Measurements from ENCODE around the gene TOMM20. TPM values are rescaled to one million over a fixed set of nuclear protein-coding genes. Genes with fewer than 3 reads are reported as not detected.
"Not testable (repeated sequence)": the region's sequence is repeated elsewhere in the genome, so short reads cannot be mapped to it uniquely, and the experiment has no call there.

Gene TOMM20
- total and polyA plus RNA-seq, 2 donors = 78.2 to 93.8 TPM

GRCh38 chr1:235105051-235106043 lies 23.3 kb downstream of the TOMM20 start:
- DNase-seq (ENCODE audit: extremely low spot score) = no peak
- Histone ChIP-seq H3K27ac (ENCODE audit: low read depth) (no peak overlapping the region), H3K4me3 (ENCODE audit: low read depth, low read length) (no peak overlapping the region), H3K36me3 (ENCODE audit: insufficient read depth) (peaks cover 8% of the 10 kb centered on the region), H3K4me1 (ENCODE audit: insufficient read depth) (peaks cover 2% of the 10 kb centered on the region)
- WGBS = 68% methylated on average over 12 of the region's 12 CpGs

DNA sequence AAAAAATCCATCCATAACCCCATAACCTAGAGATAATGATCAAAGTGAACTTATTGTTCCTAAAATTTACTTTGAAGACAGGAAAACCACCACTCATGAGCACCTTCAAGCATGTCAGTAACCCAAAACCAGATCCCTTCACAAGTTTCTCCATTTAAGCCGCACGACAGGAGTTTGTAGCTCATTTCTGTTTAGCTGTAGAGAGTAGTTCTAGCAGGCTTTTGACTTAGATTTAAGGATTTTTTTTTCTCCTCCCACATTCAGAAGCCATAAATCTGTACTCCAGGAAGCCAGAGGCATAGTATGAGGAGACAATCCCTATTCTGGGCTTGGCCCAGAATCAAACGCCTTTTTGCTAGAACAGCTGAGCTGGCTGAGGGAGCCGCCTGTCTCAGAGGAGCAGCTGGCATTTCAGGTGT lies 25.6 kb downstream of the TOMM20 start:
- no peaks in the 10 kb centered on the region for H3K36me3 ChIP-seq (ENCODE audit: insufficient read depth)
- no peak overlapping the region for H3K4me3 ChIP-seq (ENCODE audit: low read depth, low read length)
- DNase-seq (ENCODE audit: extremely low spot score) = no peak
- 45% methylated on average over 4 of the region's 4 CpGs for WGBS
- H3K27ac ChIP-seq (ENCODE audit: low read depth) = no peak overlapping the region
- peaks cover 2% of the 10 kb centered on the region for H3K4me1 ChIP-seq (ENCODE audit: insufficient read depth)

- H3K4me1 ChIP-seq (ENCODE audit: insufficient read depth) = peaks cover 2% of the 10 kb centered on the region
- WGBS = 93% methylated on average over 3 of the region's 3 CpGs
Observed at GRCh38 chr1:235102259-235102582, 26.4 kb downstream of the TOMM20 start.

DNA sequence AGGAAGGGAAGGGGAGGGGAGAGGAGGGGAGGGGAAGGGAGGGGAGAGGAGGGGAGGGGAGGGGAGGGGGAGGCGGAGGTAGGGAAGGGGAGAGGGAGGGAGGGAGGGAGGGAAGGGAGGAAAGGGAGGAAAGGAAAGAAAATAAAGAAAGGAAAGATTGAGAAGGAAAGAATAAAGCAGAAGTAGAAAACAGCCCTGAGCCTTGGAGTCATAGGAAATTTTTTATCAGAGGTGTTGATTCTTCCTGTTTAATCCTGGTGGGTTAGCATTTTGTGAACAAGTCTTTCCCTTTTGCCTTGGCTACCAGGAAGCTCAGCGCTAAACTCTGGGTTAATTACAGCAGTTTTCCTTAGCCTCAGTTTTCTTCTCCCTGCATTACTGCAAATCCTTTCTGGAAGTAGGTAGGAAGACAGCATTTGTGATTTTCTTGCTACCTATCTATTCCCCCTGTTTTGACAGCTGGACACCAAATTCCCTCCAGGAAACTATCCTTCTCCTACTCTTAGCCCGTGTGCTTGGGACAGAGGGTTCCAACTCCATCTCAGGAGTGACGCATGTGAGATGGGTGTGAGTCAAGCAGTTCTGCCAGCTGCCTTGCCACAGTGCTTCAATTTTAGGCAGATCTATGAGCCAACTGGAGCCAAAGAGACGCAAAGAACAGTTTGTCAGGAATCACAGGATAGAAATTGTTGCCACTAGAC lies 26.9 kb downstream of the TOMM20 start:
- no peak overlapping the region for H3K27ac ChIP-seq (ENCODE audit: low read depth)
- WGBS = 93% methylated on average over 5 of the region's 5 CpGs

More at GRCh38 chr1:235102259-235102582, 26.4 kb downstream of the TOMM20 start:
- Histone ChIP-seq H3K4me3 (ENCODE audit: low read depth, low read length) (no peak overlapping the region), H3K36me3 (ENCODE audit: insufficient read depth) (no peaks in the 10 kb centered on the region), H3K27ac (ENCODE audit: low read depth) (no peak overlapping the region)
- no peak for DNase-seq (ENCODE audit: extremely low spot score)

DNA sequence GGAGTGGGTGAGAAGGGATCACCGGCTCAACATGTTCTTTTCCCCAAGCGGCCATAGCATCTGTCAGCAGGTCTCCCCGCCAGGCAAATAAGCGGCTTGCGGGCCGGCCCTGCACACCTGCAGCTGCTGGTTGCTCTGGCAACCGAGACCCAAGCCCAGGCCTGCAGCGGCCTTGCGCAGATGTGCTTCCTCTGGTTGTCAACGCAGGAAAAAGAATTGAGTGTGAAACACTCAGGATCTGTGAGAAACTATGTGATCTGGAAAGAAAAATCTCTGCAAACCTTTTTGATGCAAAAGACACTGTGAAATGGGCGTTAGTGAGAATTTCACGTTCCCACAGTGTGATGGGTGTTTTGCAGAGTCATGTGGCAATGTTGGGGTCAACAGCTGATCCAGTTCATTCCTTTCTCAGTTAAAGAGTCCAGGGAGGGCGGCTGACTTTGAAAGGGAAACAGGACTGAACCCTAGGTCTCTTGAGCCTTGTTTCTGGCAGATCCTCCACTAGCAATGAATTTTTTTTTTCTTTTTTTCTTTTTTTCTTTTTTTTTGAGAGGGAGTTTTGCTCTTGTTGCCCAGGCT lies 28.4 kb downstream of the TOMM20 start:
- no peak for DNase-seq (ENCODE audit: extremely low spot score)
- Histone ChIP-seq H3K36me3 (ENCODE audit: insufficient read depth) (no peaks in the 10 kb centered on the region), H3K27ac (ENCODE audit: low read depth) (no peak overlapping the region), H3K4me1 (ENCODE audit: insufficient read depth) (peaks cover 2% of the 10 kb centered on the region), H3K4me3 (ENCODE audit: low read depth, low read length) (no peak overlapping the region)
- whole genome bisulfite sequencing = 69% methylated on average over 13 of the region's 13 CpGs

More for the DNA sequence above, 26.9 kb downstream of the TOMM20 start:
- Histone ChIP-seq H3K4me3 (ENCODE audit: low read depth, low read length) (no peak overlapping the region), H3K36me3 (ENCODE audit: insufficient read depth) (no peaks in the 10 kb centered on the region), H3K4me1 (ENCODE audit: insufficient read depth) (peaks cover 2% of the 10 kb centered on the region)
- DNase-seq (ENCODE audit: extremely low spot score) = no peak

DNA sequence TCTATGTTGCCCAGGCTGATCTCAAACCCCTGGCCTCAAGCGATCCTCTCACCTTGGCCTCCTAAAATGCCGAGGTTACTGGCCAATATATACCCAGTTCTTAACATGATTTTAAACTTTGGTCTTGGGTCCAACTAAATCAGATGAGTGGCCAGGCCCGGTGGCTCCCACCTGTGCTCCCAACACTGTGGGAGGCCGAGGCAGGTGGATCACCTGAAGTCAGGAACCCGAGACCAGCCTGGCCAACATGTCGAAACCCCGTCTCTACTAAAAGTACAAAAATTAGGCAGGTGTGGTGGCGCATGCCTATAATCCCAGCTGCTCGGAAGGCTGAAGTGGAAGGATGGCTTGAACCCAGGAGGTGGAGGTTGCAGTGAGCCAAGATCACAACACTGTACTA lies 29.6 kb downstream of the TOMM20 start:
- Histone ChIP-seq H3K4me3 (ENCODE audit: low read depth, low read length) (no peak overlapping the region), H3K27ac (ENCODE audit: low read depth) (no peak overlapping the region), H3K36me3 (ENCODE audit: insufficient read depth) (no peaks in the 10 kb centered on the region), H3K4me1 (ENCODE audit: insufficient read depth) (no peaks in the 10 kb centered on the region)
- DNase-seq (ENCODE audit: extremely low spot score) = no peak
- 96% methylated on average over 9 of the region's 9 CpGs for WGBS

DNA sequence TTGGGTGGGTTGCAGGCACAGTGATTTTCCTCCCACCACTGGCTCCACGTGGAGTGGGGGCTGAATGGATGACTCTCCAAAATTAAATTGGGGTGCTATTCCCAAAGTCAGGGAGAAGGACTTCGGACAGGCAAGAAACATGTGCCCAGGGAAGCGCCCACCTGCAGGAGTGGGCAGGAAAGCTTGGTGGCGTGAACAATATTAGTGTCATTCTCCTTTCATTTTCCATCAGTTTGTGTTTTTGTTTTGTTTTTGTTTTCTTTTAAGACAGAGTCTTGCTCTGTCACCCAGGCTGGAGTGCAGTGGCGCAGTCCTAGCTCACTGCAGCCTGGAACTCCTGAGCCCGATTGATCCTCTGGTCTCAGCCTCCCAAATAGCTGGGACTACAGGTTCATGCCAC lies 30.1 kb downstream of the TOMM20 start:
- Histone ChIP-seq H3K4me3 (ENCODE audit: low read depth, low read length) (no peak overlapping the region), H3K36me3 (ENCODE audit: insufficient read depth) (no peaks in the 10 kb centered on the region), H3K4me1 (ENCODE audit: insufficient read depth) (no peaks in the 10 kb centered on the region), H3K27ac (ENCODE audit: low read depth) (no peak overlapping the region)
- no peak for DNase-seq (ENCODE audit: extremely low spot score)
- 87% methylated on average over 6 of the region's 6 CpGs for WGBS

- 89% methylated on average over 14 of the region's 14 CpGs for WGBS
- H3K36me3 ChIP-seq (ENCODE audit: insufficient read depth); DNase-seq (ENCODE audit: extremely low spot score); H3K27ac ChIP-seq (ENCODE audit: low read depth); H3K4me1 ChIP-seq (ENCODE audit: insufficient read depth); H3K4me3 ChIP-seq (ENCODE audit: low read depth, low read length): not testable (repeated sequence)
Observed at GRCh38 chr1:235097501-235097900, 31.1 kb downstream of the TOMM20 start.

DNA sequence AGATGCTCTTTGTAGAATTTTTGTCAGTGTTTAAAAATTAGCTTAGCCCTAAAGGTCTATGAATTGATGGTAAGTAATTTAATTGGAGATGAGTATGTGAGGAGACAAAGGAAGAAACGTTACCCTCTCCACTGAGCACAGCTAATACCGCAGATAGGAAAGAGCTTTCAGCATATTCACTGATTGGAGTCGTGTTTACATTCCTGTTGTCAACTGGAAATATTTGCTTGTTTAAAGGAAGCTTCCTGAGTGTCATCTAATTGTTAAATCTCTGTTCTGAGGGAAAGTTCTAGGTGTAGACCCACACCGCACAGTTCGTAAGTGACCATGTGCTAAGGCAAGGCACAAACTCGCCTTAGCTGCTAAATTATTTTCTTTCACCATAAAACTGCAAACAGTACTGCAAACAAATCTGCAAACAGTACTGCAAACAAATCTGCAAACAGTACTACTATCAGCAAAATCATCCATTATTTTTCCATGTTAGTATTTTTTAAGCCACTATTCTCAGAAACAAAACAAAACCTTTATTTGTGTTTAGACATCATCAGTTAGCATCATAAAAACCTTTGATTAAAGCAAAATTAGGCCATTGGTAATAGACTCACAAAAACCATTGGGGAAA lies 32.6 kb downstream of the TOMM20 start:
- DNase-seq (ENCODE audit: extremely low spot score) = no peak
- no peak overlapping the region for H3K27ac ChIP-seq (ENCODE audit: low read depth)
- H3K4me1 ChIP-seq (ENCODE audit: insufficient read depth) = no peaks in the 10 kb centered on the region
- no peak overlapping the region for H3K4me3 ChIP-seq (ENCODE audit: low read depth, low read length)
- no peaks in the 10 kb centered on the region for H3K36me3 ChIP-seq (ENCODE audit: insufficient read depth)
- WGBS = 63% methylated on average over 6 of the region's 6 CpGs

DNA sequence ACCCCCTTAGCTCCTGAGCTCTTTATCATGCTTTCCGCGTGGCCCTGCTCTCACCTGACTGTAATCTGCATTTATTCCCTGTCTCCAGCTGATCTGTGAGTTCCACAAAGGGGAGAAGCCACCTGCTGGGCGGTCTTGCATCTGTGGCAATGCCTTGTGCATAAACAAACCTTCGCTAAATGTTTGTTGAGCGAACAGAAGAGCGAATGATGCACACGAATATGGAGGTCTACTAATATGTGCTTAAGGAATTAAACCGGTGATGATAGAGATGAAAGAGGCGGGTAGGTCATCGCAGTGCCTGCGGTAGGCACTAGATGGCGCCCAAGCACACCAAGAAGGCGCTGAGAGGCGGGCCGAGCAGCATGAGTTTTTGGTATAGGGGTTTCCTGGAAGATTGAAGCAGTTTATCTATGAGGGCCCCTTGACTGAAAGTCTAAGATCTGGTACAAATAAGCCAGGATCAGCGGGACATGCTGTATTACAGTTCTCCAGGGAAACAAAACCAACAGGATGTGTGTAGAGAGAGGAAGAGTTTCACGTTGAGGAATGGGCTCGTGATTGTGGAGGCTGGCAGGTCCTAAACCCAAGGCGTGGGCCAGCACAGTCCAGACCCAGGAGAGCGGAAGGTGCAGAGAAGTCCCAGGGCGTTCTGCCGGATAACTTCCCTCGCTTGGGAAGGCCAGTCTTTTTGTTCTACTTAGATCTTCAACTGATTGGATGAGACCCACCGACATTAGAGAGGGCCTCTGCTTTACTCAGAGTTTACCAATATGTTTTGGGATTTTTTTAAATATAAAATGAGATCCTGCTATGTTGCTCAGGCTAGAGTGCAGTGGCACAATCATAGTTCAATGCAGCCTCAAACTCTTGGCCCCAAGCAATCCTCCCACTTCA lies 34.7 kb downstream of the TOMM20 start:
- 29% methylated on average over 24 of the region's 24 CpGs for WGBS
- DNase-seq (ENCODE audit: extremely low spot score) = no peak
- Histone ChIP-seq H3K4me3 (ENCODE audit: low read depth, low read length) (no peak overlapping the region), H3K27ac (ENCODE audit: low read depth) (no peak overlapping the region), H3K4me1 (ENCODE audit: insufficient read depth) (no peaks in the 10 kb centered on the region), H3K36me3 (ENCODE audit: insufficient read depth) (no peaks in the 10 kb centered on the region)

DNA sequence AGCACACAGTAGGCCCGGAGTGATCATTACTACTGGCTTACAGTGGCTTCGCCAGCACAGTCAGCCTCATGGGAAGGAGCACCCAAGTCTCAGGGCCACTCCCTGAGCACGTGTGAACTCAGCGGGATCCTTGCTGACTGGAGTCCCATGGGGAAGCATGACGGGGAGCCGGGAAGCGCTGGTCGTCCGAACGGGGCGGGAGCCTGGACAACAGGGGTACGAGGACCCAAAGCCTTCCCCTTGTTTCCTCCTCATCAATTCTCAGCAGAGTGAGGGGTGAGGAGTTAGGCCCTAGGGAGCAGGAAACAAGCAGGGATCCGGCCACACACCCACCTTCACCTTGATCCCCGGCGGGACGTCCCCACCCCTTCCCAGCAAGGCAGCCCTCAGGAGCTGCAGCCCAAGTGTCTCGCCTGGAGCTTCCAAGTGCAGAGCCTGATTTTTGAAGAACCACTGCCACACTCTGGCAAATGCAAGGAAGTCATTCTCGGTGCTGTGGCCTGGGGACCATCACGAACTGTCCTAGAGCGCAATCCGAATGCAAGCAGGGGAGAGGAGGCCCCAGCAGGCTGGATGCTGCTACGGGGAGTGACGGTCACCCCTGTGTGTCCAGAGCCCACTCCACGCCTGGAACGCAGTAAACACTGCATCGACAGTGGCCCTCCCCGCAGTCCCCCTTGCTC lies 35.5 kb downstream of the TOMM20 start:
- no peak overlapping the region for H3K27ac ChIP-seq (ENCODE audit: low read depth)
- WGBS = 39% methylated on average over 27 of the region's 27 CpGs
- no peaks in the 10 kb centered on the region for H3K36me3 ChIP-seq (ENCODE audit: insufficient read depth)
- H3K4me3 ChIP-seq (ENCODE audit: low read depth, low read length) = no peak overlapping the region
- no peak for DNase-seq (ENCODE audit: extremely low spot score)
- H3K4me1 ChIP-seq (ENCODE audit: insufficient read depth) = no peaks in the 10 kb centered on the region

- H3K27ac ChIP-seq (ENCODE audit: low read depth); DNase-seq (ENCODE audit: extremely low spot score); H3K4me1 ChIP-seq (ENCODE audit: insufficient read depth); H3K4me3 ChIP-seq (ENCODE audit: low read depth, low read length); H3K36me3 ChIP-seq (ENCODE audit: insufficient read depth): not testable (repeated sequence)
- 94% methylated on average over 14 of the region's 14 CpGs for WGBS
Observed at GRCh38 chr1:235092415-235092814, 36.2 kb downstream of the TOMM20 start.

Data from urinary bladder (tissue), 4 donors.